HFFc6 (cell line): ENCODE measurements around the gene TMEM174. TPM values are rescaled to one million over a fixed set of nuclear protein-coding genes. Genes with fewer than 3 reads are reported as not detected.
"Not testable (repeated sequence)": the region's sequence is repeated elsewhere in the genome, so short reads cannot be mapped to it uniquely, and the experiment has no call there.

Source experiments
- DNase-seq: peaks from one replicate; pipeline ENCODE4 v3.0.0-alpha.2; 2018
- H3K27ac Mint-ChIP-seq: 2 replicates; pipeline ENCODE4 v1.8.0; 2020; ENCODE audit warnings: mild to moderate bottlenecking, mixed read lengths
- H3K27me3 Mint-ChIP-seq: 2 replicates; pipeline ENCODE4 v1.8.0; 2021; ENCODE audit warnings: mild to moderate bottlenecking, moderate library complexity, mixed read lengths; ENCODE audit not compliant: insufficient read depth
- H3K36me3 Mint-ChIP-seq: 2 replicates; pipeline ENCODE4 v1.8.0; 2021; ENCODE audit warnings: low read depth, mixed read lengths
- H3K4me1 Mint-ChIP-seq: 2 replicates; pipeline ENCODE4 v1.8.0; 2020; ENCODE audit warnings: low read depth, mixed read lengths
- H3K4me3 Mint-ChIP-seq: 2 replicates; pipeline ENCODE4 v1.8.0; 2020; ENCODE audit warnings: mild to moderate bottlenecking, moderate library complexity, mixed read lengths
- H3K9me3 Mint-ChIP-seq: 2 replicates; pipeline ENCODE4 v1.8.0; 2020; ENCODE audit warnings: mild to moderate bottlenecking, mixed read lengths
- total RNA-seq, 6 experiments: library from RNA; stranded (reverse); fragmentation: NEBNext Ultra II Directional; extraction: Animal tissue kit (Norgen Biotek cat#: 25700); gene quantifications; 2 replicates in 1 of 6; 3 replicates in 5 of 6; pipeline ENCODE4 v1.2.3, GENCODE V29; 2021
- TF ChIP-seq, protein P1 (sequence below): fragments of 200-600 bp; sonication (generic); IDR thresholded peaks from 2 replicates; pipeline ENCODE4 v1.5.0; 2021; ENCODE audit warnings: antibody characterized with exemption, mild to moderate bottlenecking

Gene TMEM174
- total RNA-seq, 6 experiments from 2014 or later: not detected

DNA sequence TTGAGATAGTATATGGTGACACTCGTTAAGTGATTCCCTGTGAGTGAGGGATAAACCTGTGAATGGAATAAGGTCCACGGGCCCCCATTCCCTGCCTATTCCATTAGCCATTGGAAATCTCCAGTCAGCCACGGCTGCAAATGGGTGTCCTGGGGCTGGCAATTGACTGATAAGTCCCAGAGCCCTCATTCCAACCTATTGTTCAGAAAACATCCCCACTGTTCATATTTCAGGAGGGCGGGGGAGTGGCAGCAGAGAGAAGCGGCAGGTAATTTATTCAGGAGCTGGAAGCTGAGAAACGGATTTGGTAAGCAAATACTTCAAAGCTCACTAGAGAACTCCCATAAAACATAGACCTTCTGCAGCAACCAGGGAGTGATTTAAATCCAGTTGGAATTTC, 42.0 kb downstream of the TMEM174 start:
- Mint-ChIP-seq H3K27me3 (peaks cover 8% of the 10 kb centered on the region), H3K36me3 (peaks cover 4% of the 10 kb centered on the region), H3K4me3 (peak overlapping the region; percentile 81; the same call in 1 of the 2 replicates), H3K9me3 (peaks cover 5% of the 10 kb centered on the region), H3K27ac (no peak overlapping the region), H3K4me1 (peaks cover 23% of the 10 kb centered on the region)
- DNase-seq: no peak
- TF ChIP-seq, protein P1, sequence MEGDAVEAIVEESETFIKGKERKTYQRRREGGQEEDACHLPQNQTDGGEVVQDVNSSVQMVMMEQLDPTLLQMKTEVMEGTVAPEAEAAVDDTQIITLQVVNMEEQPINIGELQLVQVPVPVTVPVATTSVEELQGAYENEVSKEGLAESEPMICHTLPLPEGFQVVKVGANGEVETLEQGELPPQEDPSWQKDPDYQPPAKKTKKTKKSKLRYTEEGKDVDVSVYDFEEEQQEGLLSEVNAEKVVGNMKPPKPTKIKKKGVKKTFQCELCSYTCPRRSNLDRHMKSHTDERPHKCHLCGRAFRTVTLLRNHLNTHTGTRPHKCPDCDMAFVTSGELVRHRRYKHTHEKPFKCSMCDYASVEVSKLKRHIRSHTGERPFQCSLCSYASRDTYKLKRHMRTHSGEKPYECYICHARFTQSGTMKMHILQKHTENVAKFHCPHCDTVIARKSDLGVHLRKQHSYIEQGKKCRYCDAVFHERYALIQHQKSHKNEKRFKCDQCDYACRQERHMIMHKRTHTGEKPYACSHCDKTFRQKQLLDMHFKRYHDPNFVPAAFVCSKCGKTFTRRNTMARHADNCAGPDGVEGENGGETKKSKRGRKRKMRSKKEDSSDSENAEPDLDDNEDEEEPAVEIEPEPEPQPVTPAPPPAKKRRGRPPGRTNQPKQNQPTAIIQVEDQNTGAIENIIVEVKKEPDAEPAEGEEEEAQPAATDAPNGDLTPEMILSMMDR: no peak

DNA sequence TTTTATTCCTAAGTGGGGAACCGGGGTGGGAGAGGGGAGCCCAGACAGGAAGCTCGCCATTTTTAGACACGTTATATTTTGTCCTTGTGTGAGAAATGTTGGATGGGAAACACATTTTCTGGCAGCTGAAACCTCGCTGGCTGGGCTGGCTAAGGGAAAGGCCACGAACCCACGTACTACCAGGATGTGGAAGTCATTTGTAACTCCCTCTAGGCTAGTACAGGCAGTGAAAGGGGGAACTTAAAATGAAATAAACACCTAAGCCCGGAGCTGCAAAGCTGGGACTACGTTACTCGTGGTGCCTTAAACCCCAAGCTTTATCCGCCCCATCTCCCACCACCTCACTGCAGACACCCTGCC, 42.5 kb downstream of the TMEM174 start:
- Mint-ChIP-seq H3K27me3 (peaks cover 6% of the 10 kb centered on the region), H3K4me3 (peak overlapping the region; percentile 81), H3K9me3 (no peaks in the 10 kb centered on the region; the same call in 1 of the 2 replicates), H3K36me3 (no peaks in the 10 kb centered on the region), H3K27ac (no peak overlapping the region), H3K4me1 (peaks cover 23% of the 10 kb centered on the region)
- DNase-seq: no peak
- TF ChIP-seq, protein P1: no peak

GRCh38 chr5:73215891-73216610, 43.1 kb downstream of the TMEM174 start:
- H3K4me1 Mint-ChIP-seq: peaks cover 23% of the 10 kb centered on the region
- H3K4me3 Mint-ChIP-seq: peak overlapping the region; percentile 81
- peak overlapping the region; percentile 53 for H3K27ac Mint-ChIP-seq
- peaks cover under 1% of the 10 kb centered on the region; the same call in 1 of the 2 replicates for H3K27me3 Mint-ChIP-seq
- TF ChIP-seq, protein P1: peak; percentile 90
- peak; percentile 72 for DNase-seq
- H3K9me3 Mint-ChIP-seq: no peaks in the 10 kb centered on the region
- H3K36me3 Mint-ChIP-seq: no peaks in the 10 kb centered on the region

GRCh38 chr5:73218552-73219171, 45.7 kb downstream of the TMEM174 start:
- Mint-ChIP-seq H3K4me3 (no peak overlapping the region), H3K27ac (no peak overlapping the region), H3K27me3 (peaks cover 1% of the 10 kb centered on the region; the same call in 1 of the 2 replicates), H3K36me3 (no peaks in the 10 kb centered on the region), H3K4me1 (peaks cover 19% of the 10 kb centered on the region), H3K9me3 (no peaks in the 10 kb centered on the region)
- TF ChIP-seq, protein P1: peak; percentile 77
- DNase-seq: peak; percentile 60

DNA sequence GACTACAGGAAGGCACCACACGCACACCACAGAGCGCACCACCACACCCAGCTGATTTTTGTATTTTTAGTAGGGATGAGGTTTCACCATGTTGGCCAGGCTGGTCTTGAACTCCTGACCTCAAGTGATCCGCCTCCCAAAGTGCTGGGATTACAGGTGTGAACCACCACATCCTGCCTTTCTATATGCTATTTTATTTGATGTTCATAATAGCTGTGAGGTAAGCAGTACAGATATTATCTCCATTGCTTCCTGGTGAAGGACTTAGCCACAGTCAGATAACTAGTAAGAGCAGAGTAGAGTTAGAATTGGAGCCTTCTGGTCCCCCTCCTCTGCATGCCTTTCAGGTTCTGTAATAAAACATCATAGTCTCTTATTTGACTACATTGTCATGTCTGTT, 46.3 kb downstream of the TMEM174 start:
- DNase-seq, H3K27me3 Mint-ChIP-seq, H3K4me3 Mint-ChIP-seq, H3K9me3 Mint-ChIP-seq, H3K27ac Mint-ChIP-seq, H3K36me3 Mint-ChIP-seq: not testable (repeated sequence)
- peaks cover 16% of the 10 kb centered on the region for H3K4me1 Mint-ChIP-seq

DNA sequence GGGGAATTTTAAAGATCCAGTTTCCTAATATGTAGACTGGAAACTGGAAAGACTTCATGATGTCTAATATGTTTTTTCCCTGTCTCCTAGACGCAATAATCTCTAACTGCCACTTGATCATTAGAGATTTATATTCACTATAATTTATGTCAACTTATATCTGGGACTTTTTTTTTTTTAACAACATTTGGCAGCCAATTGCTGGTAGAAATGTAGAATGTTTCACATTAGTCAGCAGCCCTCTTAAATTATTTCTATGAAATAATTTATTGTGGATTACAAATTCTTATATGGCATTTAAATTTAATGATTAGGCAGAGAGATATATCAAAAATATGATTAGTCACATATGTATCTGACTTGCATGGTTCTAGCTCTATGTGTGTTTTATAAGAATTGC, 48.2 kb downstream of the TMEM174 start:
- TF ChIP-seq, protein P1: no peak
- no peak for DNase-seq
- Mint-ChIP-seq H3K4me3 (no peak overlapping the region), H3K36me3 (no peaks in the 10 kb centered on the region), H3K27ac (no peak overlapping the region), H3K9me3 (no peaks in the 10 kb centered on the region), H3K27me3 (peaks cover 1% of the 10 kb centered on the region; the same call in 1 of the 2 replicates), H3K4me1 (peaks cover 6% of the 10 kb centered on the region; the same call in 1 of the 2 replicates)
